Prostate gland (tissue), 2 donors: ENCODE measurements around the gene MRPL53.

Experiments
- CTCF ChIP-seq, 4 experiments: fragments of 200-600 bp in 2 of 4; fragments of 450-650 bp in 2 of 4; sonication (generic) in 2 of 4; IDR thresholded peaks; 1 replicate in 3 of 4; 2 replicates in 1 of 4; pipeline ENCODE4 v1.5.1; 2016 to 2019; ENCODE audit warnings: antibody characterized with exemption in 4 of 4, mild to moderate bottlenecking in 2 of 4, moderate library complexity in 2 of 4
- POLR2A ChIP-seq: fragments of 450-650 bp; IDR thresholded peaks from one replicate; pipeline ENCODE4 v1.6.1; 2016; ENCODE audit warnings: antibody characterized with exemption, mild to moderate bottlenecking
- POLR2AphosphoS5 ChIP-seq: sonication (generic); formaldehyde crosslinking; IDR thresholded peaks from one replicate; pipeline ENCODE4 v1.6.1; 2017; ENCODE audit warnings: antibody characterized with exemption

- TF ChIP-seq CTCF (IDR thresholded peaks at IDR 0.05) (no peak), POLR2A (no peak), POLR2AphosphoS5 (no peak)
These were observed 26.9 kb upstream of the MRPL53 start, which contains the start of gene LBX2 for GRCh38 chr2:74499267-74499939.
